Measurements from ENCODE around the gene RASD2. TPM values are rescaled to one million over a fixed set of nuclear protein-coding genes. Genes with fewer than 3 reads are reported as not detected.

Gene RASD2
- total RNA-seq, 1 experiment from 2014 or later, result not detected

DNA sequence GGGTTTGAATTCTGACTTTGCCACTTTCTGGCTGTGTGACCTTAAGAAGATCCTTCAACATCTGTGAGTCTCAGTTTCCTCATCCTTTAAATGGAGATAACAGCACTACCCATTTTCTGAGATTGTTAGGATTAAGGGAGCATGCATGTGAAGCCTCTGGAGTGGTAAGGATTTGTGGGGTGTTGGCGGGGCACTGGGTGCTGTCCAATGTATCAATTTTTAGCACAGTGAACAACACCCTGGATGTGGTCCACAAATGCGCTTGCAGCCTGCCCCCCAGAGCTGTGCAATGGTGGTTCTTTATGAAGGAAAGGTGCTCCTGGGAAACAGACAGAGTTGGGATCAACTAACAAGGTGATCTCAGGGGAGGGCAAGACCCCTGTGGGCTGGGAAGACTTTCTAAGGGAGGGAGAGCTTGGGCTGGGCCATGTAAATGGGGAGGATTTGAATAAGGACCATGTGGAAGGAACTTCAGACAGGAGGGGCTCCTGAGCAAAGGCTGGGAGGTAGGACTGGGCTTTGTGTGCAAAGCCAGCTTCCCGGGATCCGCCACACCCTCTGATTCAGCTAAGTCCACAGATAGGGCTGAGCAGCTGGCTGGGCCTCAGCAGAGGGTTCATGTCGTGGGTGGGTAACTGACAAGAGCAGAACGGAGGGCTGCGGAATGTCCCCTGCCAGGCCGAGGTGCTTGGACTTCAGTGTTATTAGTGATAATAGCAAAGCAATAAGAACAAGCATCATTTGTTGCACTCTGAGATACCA, 22.7 kb upstream of the RASD2 start:
- Mint-ChIP-seq H3K4me3 (ENCODE audit: unreplicated experiment) (no peak overlapping the region), H3K27me3 (ENCODE audit: insufficient read depth, unreplicated experiment) (peaks cover 23% of the 10 kb centered on the region), H3K27ac (ENCODE audit: low read depth, unreplicated experiment) (no peak overlapping the region), H3K9me3 (ENCODE audit: unreplicated experiment) (no peaks in the 10 kb centered on the region), H3K4me1 (ENCODE audit: insufficient read depth, unreplicated experiment) (peaks cover 26% of the 10 kb centered on the region), H3K36me3 (ENCODE audit: insufficient read depth, unreplicated experiment) (no peaks in the 10 kb centered on the region)
- BruUV-seq (replicated peaks), result no TSS peak
- DNase-seq (ENCODE audit: unreplicated experiment), result no peak
- intact Hi-C loops (cut with micrococcal nuclease), result no loop called here
- ChIA-PET CTCF (interaction anchor here (0.6 kb wide), 1 partner anchor 10 kb away, joined by 4 read pairs; no protein-coding TSS in a partner anchor), POLR2A (interaction anchor here (0.5 to 0.7 kb wide), 2 partner anchors 14 to 639 kb away, joined by 3 to 4 read pairs; no protein-coding TSS in a partner anchor)
- TF ChIP-seq, protein P1, sequence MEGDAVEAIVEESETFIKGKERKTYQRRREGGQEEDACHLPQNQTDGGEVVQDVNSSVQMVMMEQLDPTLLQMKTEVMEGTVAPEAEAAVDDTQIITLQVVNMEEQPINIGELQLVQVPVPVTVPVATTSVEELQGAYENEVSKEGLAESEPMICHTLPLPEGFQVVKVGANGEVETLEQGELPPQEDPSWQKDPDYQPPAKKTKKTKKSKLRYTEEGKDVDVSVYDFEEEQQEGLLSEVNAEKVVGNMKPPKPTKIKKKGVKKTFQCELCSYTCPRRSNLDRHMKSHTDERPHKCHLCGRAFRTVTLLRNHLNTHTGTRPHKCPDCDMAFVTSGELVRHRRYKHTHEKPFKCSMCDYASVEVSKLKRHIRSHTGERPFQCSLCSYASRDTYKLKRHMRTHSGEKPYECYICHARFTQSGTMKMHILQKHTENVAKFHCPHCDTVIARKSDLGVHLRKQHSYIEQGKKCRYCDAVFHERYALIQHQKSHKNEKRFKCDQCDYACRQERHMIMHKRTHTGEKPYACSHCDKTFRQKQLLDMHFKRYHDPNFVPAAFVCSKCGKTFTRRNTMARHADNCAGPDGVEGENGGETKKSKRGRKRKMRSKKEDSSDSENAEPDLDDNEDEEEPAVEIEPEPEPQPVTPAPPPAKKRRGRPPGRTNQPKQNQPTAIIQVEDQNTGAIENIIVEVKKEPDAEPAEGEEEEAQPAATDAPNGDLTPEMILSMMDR (IDR thresholded peaks at IDR 0.05; ENCODE audit: unreplicated experiment), result no peak

DNA sequence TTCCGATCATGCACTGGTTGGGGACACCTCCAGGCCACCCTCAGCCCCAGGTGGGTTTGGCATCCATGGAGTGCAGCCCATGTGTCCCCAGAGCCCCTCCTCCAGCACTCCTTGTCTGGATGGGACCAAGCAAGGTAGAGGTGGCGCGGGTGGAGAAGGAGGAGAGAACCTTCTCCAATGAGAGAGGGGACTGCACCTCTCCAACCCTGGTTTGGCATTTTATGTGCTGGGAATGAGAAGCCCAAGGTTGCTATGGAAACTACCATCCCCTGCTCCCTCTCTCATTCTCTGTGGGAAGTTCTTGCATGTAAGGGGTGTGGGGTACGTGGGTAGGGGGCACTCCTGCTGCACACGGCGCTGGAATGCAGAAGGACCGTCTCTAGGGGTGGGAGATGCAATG, 21.8 kb upstream of the RASD2 start:
- H3K36me3 Mint-ChIP-seq (ENCODE audit: insufficient read depth, unreplicated experiment), result no peaks in the 10 kb centered on the region
- peaks cover 25% of the 10 kb centered on the region for H3K4me1 Mint-ChIP-seq (ENCODE audit: insufficient read depth, unreplicated experiment)
- ChIA-PET CTCF (no interaction called here), POLR2A (no interaction called here)
- no peaks in the 10 kb centered on the region for H3K9me3 Mint-ChIP-seq (ENCODE audit: unreplicated experiment)
- TF ChIP-seq, protein P1 (IDR thresholded peaks at IDR 0.05; ENCODE audit: unreplicated experiment), result no peak
- no peak for DNase-seq (ENCODE audit: unreplicated experiment)
- BruUV-seq (replicated peaks), result no TSS peak
- intact Hi-C loops (cut with micrococcal nuclease), result no loop called here
- peaks cover 16% of the 10 kb centered on the region for H3K27me3 Mint-ChIP-seq (ENCODE audit: insufficient read depth, unreplicated experiment)
- H3K27ac Mint-ChIP-seq (ENCODE audit: low read depth, unreplicated experiment), result no peak overlapping the region
- H3K4me3 Mint-ChIP-seq (ENCODE audit: unreplicated experiment), result no peak overlapping the region

DNA sequence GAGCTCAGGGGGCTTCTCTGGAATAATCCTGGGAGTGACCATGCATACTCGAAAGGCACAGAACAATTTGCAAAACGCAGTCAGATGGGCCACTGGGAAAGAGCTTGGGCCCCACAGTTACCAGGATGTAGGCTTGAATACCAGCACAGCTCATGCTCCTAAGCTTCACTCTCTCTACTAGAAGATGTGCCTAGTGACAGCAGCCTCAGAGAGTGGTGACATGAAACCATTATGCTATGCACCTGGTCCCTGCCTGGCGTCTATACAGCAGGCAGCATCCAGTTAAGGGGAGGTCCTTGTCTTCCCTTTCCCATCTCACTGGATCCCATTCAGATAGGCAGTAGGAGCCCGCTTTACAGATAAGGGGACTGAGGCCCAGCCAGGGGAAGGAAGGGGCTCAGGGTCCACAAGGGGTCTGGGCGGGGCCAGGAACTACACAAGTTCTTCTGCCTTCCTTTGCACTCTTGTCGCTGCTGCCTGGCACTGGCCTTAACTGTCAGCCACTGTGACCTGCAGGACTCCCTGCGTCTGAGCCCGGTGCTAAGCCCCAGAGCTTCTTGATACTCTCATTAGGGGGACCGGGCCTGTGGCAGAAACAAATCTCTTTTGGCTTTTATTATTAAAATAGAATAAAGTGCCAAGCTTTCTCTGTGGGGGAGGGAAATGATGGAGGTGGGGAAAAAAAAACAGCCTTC, 21.2 kb upstream of the RASD2 start:
- CTCF ChIA-PET, result interaction anchor here (0.6 kb wide), 1 partner anchor 65 kb away, joined by 3 read pairs; no protein-coding TSS in a partner anchor
- no peak overlapping the region for H3K27ac Mint-ChIP-seq (ENCODE audit: low read depth, unreplicated experiment)
- no peaks in the 10 kb centered on the region for H3K36me3 Mint-ChIP-seq (ENCODE audit: insufficient read depth, unreplicated experiment)
- H3K4me3 Mint-ChIP-seq (ENCODE audit: unreplicated experiment), result no peak overlapping the region
- H3K27me3 Mint-ChIP-seq (ENCODE audit: insufficient read depth, unreplicated experiment), result peaks cover 11% of the 10 kb centered on the region
- intact Hi-C loops (cut with micrococcal nuclease), result no loop called here
- no TSS peak for BruUV-seq (replicated peaks)
- H3K4me1 Mint-ChIP-seq (ENCODE audit: insufficient read depth, unreplicated experiment), result peaks cover 18% of the 10 kb centered on the region
- POLR2A ChIA-PET, result no interaction called here
- no peaks in the 10 kb centered on the region for H3K9me3 Mint-ChIP-seq (ENCODE audit: unreplicated experiment)
- TF ChIP-seq, protein P1 (IDR thresholded peaks at IDR 0.05; ENCODE audit: unreplicated experiment), result no peak
- no peak for DNase-seq (ENCODE audit: unreplicated experiment)

DNA sequence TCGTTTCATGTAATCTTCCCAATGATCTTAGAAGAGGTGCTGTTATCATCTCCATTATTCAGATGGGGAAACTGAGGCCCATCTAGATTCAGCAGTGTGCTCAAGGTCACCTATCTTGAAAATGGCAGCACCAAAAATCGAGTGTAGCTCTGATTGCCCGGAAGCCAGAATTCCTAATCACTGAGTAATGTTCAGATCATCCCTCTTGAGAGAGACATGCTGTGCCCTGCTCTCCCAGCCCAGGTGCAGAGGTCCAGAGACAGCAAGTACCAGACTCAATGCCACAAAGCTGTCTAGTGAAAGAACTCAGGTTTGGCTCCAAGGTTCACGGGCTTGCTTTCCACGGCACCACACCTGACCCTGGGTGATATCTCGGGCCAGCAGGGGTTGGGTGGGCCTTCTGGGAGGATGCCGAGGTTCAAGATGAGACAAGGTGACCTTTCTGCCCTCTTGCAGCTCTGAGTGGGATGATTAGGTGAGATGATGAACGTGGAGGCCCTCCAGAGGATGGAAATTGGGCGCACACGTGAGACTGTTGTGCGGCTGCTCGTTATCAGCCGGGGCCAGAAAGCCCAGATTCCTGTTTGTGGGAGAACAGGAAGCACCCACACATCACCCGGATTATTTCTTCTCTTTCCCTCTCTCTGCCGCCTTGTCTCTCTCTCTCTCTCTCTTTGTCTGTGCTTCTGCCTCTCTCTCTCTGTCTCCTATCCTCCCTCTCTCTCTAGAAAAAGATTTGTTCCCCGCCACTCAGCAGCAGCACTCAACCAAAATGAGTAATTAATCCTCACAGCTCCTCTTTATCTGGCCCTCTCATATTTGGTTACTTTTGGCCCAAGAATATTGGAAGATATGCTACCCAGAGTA, 19.0 kb upstream of the RASD2 start:
- no peak overlapping the region for H3K27ac Mint-ChIP-seq (ENCODE audit: low read depth, unreplicated experiment)
- H3K4me1 Mint-ChIP-seq (ENCODE audit: insufficient read depth, unreplicated experiment), result peaks cover 18% of the 10 kb centered on the region
- no peaks in the 10 kb centered on the region for H3K36me3 Mint-ChIP-seq (ENCODE audit: insufficient read depth, unreplicated experiment)
- ChIA-PET POLR2A (no interaction called here), CTCF (interaction anchor here (0.6 kb wide), 1 partner anchor 41 kb away, joined by 3 read pairs; no protein-coding TSS in a partner anchor)
- no peak for DNase-seq (ENCODE audit: unreplicated experiment)
- H3K27me3 Mint-ChIP-seq (ENCODE audit: insufficient read depth, unreplicated experiment), result no peaks in the 10 kb centered on the region
- intact Hi-C loops (cut with micrococcal nuclease), result no loop called here
- no TSS peak for BruUV-seq (replicated peaks)
- H3K4me3 Mint-ChIP-seq (ENCODE audit: unreplicated experiment), result no peak overlapping the region
- H3K9me3 Mint-ChIP-seq (ENCODE audit: unreplicated experiment), result no peaks in the 10 kb centered on the region
- TF ChIP-seq, protein P1 (IDR thresholded peaks at IDR 0.05; ENCODE audit: unreplicated experiment), result no peak
